ENCODE results near the gene C19orf73.

GRCh38 chr19:49155820-49156346 lies 36.9 kb upstream of the C19orf73 start:
- TF ChIP-seq CTCF (IDR thresholded peaks at IDR 0.05) (no peak), SIN3A (IDR thresholded peaks at IDR 0.05; ENCODE audit: borderline replicate concordance, insufficient read depth, low read depth, low read length) (no peak), REST (IDR thresholded peaks at IDR 0.05; ENCODE audit: insufficient read depth in 1 of 2, low read depth in 2 of 2, low read length in 1 of 2) (no peak)
